Sigmoid colon (tissue), 4 donors: ENCODE results near the gene LRRC74A.

Experiments
- EP300 ChIP-seq, 4 donors: sonication (generic); formaldehyde crosslinking; IDR thresholded peaks; one replicate each; pipeline ENCODE4 v1.6.1; 2017; ENCODE audit warnings: antibody characterized with exemption in 4 of 4
- POLR2A ChIP-seq, 2 donors: fragments of 450-650 bp; IDR thresholded peaks; one replicate each; pipeline ENCODE4 v1.6.1; 2016; ENCODE audit warnings: antibody characterized with exemption in 2 of 2, mild to moderate bottlenecking in 2 of 2, moderate library complexity in 2 of 2
- POLR2AphosphoS5 ChIP-seq, 4 donors: sonication (generic); formaldehyde crosslinking; IDR thresholded peaks; one replicate each; pipeline ENCODE4 v1.6.1; 2017; ENCODE audit warnings: antibody characterized with exemption in 4 of 4
- TF ChIP-seq, protein P1 (sequence below), 4 experiments: fragments of 450-650 bp in 3 of 4; fragments of 200-600 bp in 1 of 4; IDR thresholded peaks; one replicate each; pipeline ENCODE4 v1.5.1; 2016 to 2019; ENCODE audit warnings: antibody characterized with exemption in 4 of 4, mild to moderate bottlenecking in 3 of 4, moderate library complexity in 2 of 4

- TF ChIP-seq, protein P1, sequence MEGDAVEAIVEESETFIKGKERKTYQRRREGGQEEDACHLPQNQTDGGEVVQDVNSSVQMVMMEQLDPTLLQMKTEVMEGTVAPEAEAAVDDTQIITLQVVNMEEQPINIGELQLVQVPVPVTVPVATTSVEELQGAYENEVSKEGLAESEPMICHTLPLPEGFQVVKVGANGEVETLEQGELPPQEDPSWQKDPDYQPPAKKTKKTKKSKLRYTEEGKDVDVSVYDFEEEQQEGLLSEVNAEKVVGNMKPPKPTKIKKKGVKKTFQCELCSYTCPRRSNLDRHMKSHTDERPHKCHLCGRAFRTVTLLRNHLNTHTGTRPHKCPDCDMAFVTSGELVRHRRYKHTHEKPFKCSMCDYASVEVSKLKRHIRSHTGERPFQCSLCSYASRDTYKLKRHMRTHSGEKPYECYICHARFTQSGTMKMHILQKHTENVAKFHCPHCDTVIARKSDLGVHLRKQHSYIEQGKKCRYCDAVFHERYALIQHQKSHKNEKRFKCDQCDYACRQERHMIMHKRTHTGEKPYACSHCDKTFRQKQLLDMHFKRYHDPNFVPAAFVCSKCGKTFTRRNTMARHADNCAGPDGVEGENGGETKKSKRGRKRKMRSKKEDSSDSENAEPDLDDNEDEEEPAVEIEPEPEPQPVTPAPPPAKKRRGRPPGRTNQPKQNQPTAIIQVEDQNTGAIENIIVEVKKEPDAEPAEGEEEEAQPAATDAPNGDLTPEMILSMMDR (IDR thresholded peaks at IDR 0.05) = no peak
- TF ChIP-seq POLR2A (IDR thresholded peaks at IDR 0.05) (no peak), EP300 (IDR thresholded peaks at IDR 0.05) (no peak), POLR2AphosphoS5 (IDR thresholded peaks at IDR 0.05) (no peak)
These were observed 47.5 kb upstream of the LRRC74A start for GRCh38 chr14:76778546-76779215.
